ENCODE measurements around the gene MRPS34. TPM values are rescaled to one million over a fixed set of nuclear protein-coding genes. Genes with fewer than 3 reads are reported as not detected.
A peak's percentile ranks its signal among the peaks of the same experiment; 100 is the strongest.

The MRPS34 gene
- total and polyA plus RNA-seq, 9 donors: 31.8 to 79.4 (median 53.6) TPM

DNA sequence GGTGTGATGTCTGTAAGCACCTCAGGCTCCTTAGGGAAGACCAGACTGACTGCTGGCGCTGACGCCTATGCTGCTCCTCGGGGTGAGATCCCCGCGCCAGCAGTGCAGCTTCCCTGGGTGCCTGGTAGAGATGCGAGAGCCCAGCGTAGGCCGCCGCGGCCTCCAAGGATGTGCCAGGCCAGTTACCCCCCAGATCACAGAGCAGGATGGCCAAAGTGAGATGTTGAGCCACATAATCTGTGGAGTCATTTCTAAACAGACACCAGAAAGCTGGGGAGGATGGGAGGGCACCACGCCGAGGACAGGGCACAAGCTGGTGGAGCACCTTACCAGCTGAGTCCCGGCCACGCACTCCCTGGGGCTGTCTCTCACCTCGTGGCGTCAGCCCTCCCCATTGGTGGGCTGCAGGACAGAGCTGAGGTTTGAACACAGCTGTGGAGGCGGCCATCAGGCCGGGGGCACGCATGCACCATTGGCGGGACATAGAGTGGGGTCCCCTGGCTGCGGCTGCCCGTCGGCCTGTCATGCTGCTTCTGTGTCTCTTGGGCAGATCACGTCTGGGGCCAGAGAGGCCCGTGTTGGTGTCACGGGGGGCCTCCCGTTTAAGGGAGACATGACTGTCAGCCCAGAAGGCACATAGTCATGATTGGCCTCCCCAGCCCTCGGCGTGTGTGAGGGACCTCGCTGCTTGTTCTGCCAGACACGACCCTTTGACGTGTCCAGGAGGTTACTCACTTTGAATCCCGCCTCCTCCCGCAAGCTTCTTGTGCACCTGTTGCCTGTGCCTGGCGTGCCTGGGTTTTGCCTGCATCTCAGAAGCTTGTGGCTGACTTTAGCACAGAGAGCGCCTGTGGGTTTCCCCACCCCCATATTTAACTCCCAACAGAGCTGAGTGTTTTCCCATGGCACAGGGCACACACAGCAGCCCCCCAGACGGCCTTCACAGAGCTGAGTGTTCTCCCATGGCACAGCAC is 45.0 kb downstream of the MRPS34 start:
- Histone ChIP-seq H3K4me3 (no peak overlapping the region), H3K27me3 (no peaks in the 10 kb centered on the region), H3K4me1 (ENCODE audit: insufficient read depth) (peaks cover under 1% of the 10 kb centered on the region), H3K9me3 (no peaks in the 10 kb centered on the region), H3K27ac (no peak overlapping the region), H3K36me3 (no peaks in the 10 kb centered on the region)
- no peak for DNase-seq
- 89 to 90% (median 89%) methylated on average over 37 of the region's 37 CpGs for WGBS, 3 donors
- intact Hi-C loops (cut with DNase I): no loop called here
- TF ChIP-seq EP300 (IDR thresholded peaks at IDR 0.05): no peak

DNA sequence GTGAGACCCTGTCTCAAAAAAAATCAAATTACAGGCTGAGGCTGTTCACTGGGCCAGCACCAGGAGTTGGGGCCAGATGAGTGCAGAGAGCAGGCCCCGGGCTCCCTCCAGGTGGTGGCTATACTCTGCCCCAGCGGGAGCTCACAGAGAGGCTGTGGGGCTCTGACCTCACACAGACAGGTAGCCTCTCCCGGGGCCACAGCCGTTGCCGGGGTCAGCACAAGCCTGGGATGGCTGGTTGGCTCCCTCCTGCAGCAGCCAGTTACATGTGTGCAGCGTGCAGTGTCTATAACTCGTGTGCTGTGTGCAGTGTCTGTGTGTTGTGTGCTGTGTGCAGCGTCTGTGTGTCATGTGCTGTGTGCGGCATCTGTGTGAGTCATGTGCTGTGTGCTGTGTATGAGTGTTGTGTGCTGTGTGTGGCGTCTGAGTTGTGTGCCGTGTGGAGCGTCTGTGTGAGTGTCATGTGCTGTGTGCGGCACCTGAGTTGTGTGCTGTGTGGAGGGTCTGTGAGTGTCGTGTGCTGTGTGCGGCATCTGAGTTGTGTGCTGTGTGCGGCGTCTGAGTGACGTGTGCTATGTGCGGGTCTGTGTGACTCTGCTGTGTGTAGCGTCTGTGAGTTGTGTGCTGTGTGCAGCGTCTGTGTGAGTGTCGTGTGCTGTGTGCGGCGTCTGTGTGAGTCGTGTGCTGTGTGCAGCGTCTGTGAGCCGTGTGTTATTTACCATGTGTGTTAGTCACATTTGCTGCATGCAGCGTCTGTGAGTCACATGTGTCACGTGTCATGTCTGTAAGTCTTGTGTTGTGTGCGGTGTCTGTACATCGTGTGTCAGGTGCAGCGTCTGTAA is 46.1 kb downstream of the MRPS34 start:
- no peaks in the 10 kb centered on the region for H3K9me3 ChIP-seq
- no peaks in the 10 kb centered on the region for H3K27me3 ChIP-seq
- WGBS, 3 donors: 91 to 92% (median 91%) methylated on average over 32 of the region's 32 CpGs
- H3K36me3 ChIP-seq: no peaks in the 10 kb centered on the region
- no peak for DNase-seq
- H3K27ac ChIP-seq: no peak overlapping the region
- TF ChIP-seq, protein P1, sequence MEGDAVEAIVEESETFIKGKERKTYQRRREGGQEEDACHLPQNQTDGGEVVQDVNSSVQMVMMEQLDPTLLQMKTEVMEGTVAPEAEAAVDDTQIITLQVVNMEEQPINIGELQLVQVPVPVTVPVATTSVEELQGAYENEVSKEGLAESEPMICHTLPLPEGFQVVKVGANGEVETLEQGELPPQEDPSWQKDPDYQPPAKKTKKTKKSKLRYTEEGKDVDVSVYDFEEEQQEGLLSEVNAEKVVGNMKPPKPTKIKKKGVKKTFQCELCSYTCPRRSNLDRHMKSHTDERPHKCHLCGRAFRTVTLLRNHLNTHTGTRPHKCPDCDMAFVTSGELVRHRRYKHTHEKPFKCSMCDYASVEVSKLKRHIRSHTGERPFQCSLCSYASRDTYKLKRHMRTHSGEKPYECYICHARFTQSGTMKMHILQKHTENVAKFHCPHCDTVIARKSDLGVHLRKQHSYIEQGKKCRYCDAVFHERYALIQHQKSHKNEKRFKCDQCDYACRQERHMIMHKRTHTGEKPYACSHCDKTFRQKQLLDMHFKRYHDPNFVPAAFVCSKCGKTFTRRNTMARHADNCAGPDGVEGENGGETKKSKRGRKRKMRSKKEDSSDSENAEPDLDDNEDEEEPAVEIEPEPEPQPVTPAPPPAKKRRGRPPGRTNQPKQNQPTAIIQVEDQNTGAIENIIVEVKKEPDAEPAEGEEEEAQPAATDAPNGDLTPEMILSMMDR (IDR thresholded peaks at IDR 0.05): no peak
- TF ChIP-seq POLR2A (IDR thresholded peaks at IDR 0.05): no peak
- TF ChIP-seq EP300 (IDR thresholded peaks at IDR 0.05): no peak
- intact Hi-C loops (cut with DNase I): no loop called here
- no peak overlapping the region for H3K4me3 ChIP-seq
- H3K4me1 ChIP-seq (ENCODE audit: insufficient read depth): peaks cover 1% of the 10 kb centered on the region

DNA sequence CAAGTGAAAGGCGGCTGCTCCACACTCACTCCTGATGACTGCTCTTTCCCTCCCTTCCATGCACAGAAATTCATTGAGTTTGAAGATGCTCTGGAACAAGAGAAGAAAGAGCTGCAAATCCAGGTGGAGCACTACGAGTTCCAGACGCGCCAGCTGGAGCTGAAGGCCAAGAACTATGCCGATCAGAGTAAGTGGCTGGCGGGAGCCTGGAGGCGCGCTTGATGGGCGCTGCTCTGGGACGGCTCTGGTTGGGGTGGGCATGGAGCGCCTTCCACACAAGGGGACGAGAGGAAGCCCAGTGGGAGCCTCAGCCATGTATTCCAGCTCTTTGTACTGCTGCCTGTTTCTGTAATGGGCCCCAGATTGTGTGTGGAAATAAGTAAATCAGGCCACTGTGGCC is 48.4 kb downstream of the MRPS34 start:
- Histone ChIP-seq H3K27me3 (no peaks in the 10 kb centered on the region), H3K4me3 (no peak overlapping the region), H3K9me3 (no peaks in the 10 kb centered on the region), H3K36me3 (no peaks in the 10 kb centered on the region), H3K27ac (no peak overlapping the region), H3K4me1 (ENCODE audit: insufficient read depth) (peaks cover 2% of the 10 kb centered on the region)
- intact Hi-C loops (cut with DNase I): no loop called here
- 88 to 92% (median 91%) methylated on average over 12 of the region's 12 CpGs for WGBS, 3 donors
- no peak for DNase-seq
- no peak for TF ChIP-seq EP300 (IDR thresholded peaks at IDR 0.05)
- TF ChIP-seq, protein P1 (IDR thresholded peaks at IDR 0.05): no peak
- no peak for TF ChIP-seq POLR2A (IDR thresholded peaks at IDR 0.05)

DNA sequence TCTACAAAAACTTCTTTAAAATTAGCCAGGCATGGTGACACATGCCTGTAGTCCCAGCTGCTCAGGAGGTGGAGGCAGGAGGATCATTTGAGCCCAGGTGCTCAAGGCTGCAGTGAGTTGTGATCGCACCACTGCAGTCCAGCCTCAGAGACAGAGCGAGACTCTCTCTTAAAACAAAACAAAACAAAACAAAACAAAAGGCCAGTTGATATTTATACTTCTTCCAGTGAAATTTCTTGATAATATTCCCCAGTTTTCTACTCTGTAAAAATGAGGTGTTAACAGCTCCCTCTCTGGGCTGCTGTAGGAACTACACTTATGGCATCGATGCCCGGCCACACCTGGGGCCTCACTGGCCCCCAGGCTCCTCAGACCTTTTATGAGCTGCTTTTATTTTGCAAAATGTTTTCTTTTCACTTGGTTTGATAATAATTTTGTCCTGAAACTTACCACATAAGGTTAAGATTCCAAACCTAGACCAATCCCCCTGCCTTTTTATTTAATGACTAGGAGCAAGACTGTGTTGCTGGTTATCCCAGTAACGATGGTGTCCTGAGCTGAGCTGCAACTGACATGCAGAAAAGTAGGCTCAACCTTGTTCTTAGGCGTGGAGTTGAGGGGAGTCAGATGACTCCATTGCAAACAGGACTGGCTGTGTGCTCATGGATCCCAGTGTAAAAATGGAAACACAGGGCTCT is 49.3 kb downstream of the MRPS34 start:
- Histone ChIP-seq H3K4me3 (no peak overlapping the region), H3K9me3 (no peaks in the 10 kb centered on the region), H3K27me3 (no peaks in the 10 kb centered on the region), H3K36me3 (no peaks in the 10 kb centered on the region), H3K4me1 (ENCODE audit: insufficient read depth) (peaks cover 2% of the 10 kb centered on the region), H3K27ac (no peak overlapping the region)
- 28 to 43% (median 29%) methylated on average over 6 of the region's 6 CpGs for WGBS, 3 donors
- TF ChIP-seq, protein P1 (IDR thresholded peaks at IDR 0.05): peak in 1 of 3 donors; percentile 31
- TF ChIP-seq EP300 (IDR thresholded peaks at IDR 0.05) (no peak), POLR2A (IDR thresholded peaks at IDR 0.05) (no peak)
- DNase-seq: no peak
- intact Hi-C loops (cut with DNase I): no loop called here

Small RNAs within 50 kb of the gene (microRNA-seq; reads per million reads assigned to microRNA genes)
- 0 to 0.47 (median 0) reads per million in 3 donors for gene MIR3177

Small RNAs within 50 kb of the gene (small RNA-seq; reads per million reads assigned to genes)
- not detected for gene MIR3177

Other genes starting within 250 kb of the MRPS34 start
- 10 to 100 TPM in 6 of 7 donors, 1 to 10 TPM in 1; 9.2 to 23.7 (median 13.8) TPM for gene TMEM204, start 239.5 kb downstream of the MRPS34 start, total RNA-seq
- gene TMEM204, start 239.5 kb downstream of the MRPS34 start, polyA plus RNA-seq: 10 to 100 TPM in 1 of 2 donors, 1 to 10 TPM in 1; 6.5 to 35.5 TPM
- 10 to 100 TPM; 20.7 to 43.1 (median 30.5) TPM for gene IFT140, start 161.1 kb downstream of the MRPS34 start, total RNA-seq
- 10 to 100 TPM in 1 of 2 donors, 1 to 10 TPM in 1; 8.8 to 20.3 TPM for gene IFT140, start 161.1 kb downstream of the MRPS34 start, polyA plus RNA-seq
- 10 to 100 TPM in 5 of 7 donors, 1 to 10 TPM in 2; 7.4 to 21.0 (median 20.2) TPM for gene CRAMP1, start 160.8 kb downstream of the MRPS34 start, total RNA-seq
- gene CRAMP1, start 160.8 kb downstream of the MRPS34 start, polyA plus RNA-seq: 10 to 100 TPM in 1 of 2 donors, 1 to 10 TPM in 1; 6.9 to 11.2 TPM
- 10 to 100 TPM; 14.4 to 51.8 (median 44.1) TPM for gene JPT2, start 94.9 kb downstream of the MRPS34 start, total RNA-seq
- gene JPT2, start 94.9 kb downstream of the MRPS34 start, polyA plus RNA-seq: 10 to 100 TPM; 22.3 to 44.9 TPM
- 100 to 1,000 TPM in 1 of 7 donors, 10 to 100 TPM in 6; 50.3 to 117 (median 75.5) TPM for gene MAPK8IP3, start 66.9 kb downstream of the MRPS34 start, total RNA-seq
- gene MAPK8IP3, start 66.9 kb downstream of the MRPS34 start, polyA plus RNA-seq: 10 to 100 TPM in 1 of 2 donors, 1 to 10 TPM in 1; 7.0 to 60.8 TPM
- gene NME3, start 1.6 kb downstream of the MRPS34 start, total RNA-seq: 100 to 1,000 TPM in 1 of 7 donors, 10 to 100 TPM in 6; 68.6 to 129 (median 86.8) TPM
- gene NME3, start 1.6 kb downstream of the MRPS34 start, polyA plus RNA-seq: 100 to 1,000 TPM in 1 of 2 donors, not detected in 1; 128 TPM
- gene EME2, start 324 bp downstream of the MRPS34 start, total RNA-seq: 10 to 100 TPM in 6 of 7 donors, 1 to 10 TPM in 1; 6.2 to 19.2 (median 16.1) TPM
- gene EME2, start 324 bp downstream of the MRPS34 start, polyA plus RNA-seq: 1 to 10 TPM in 1 of 2 donors, under 1 TPM in 1; 0.83 to 4.6 TPM
- gene SPSB3, start 9.4 kb upstream of the MRPS34 start, total RNA-seq: 10 to 100 TPM; 34.9 to 98.5 (median 57.6) TPM
- 100 to 1,000 TPM in 1 of 2 donors, 1 to 10 TPM in 1; 2.4 to 138 TPM for gene SPSB3, start 9.4 kb upstream of the MRPS34 start, polyA plus RNA-seq
- 10 to 100 TPM; 42.8 to 72.0 (median 52.3) TPM for gene NUBP2, start 9.8 kb upstream of the MRPS34 start, total RNA-seq
- 10 to 100 TPM in 1 of 2 donors, under 1 TPM in 1; 0.50 to 76.5 TPM for gene NUBP2, start 9.8 kb upstream of the MRPS34 start, polyA plus RNA-seq
- gene IGFALS, start 20.6 kb upstream of the MRPS34 start, total RNA-seq: 1 to 10 TPM in 2 of 7 donors, under 1 TPM in 5; 0.20 to 1.8 (median 0.47) TPM
- under 1 TPM in 1 of 2 donors, not detected in 1; 0.63 TPM for gene IGFALS, start 20.6 kb upstream of the MRPS34 start, polyA plus RNA-seq
- 10 to 100 TPM; 22.8 to 70.2 (median 37.0) TPM for gene HAGH, start 53.7 kb upstream of the MRPS34 start, total RNA-seq
- gene HAGH, start 53.7 kb upstream of the MRPS34 start, polyA plus RNA-seq: 10 to 100 TPM in 1 of 2 donors, 1 to 10 TPM in 1; 7.7 to 38.2 TPM
- gene FAHD1, start 54.1 kb upstream of the MRPS34 start, total RNA-seq: 10 to 100 TPM; 11.0 to 22.1 (median 16.8) TPM
- gene FAHD1, start 54.1 kb upstream of the MRPS34 start, polyA plus RNA-seq: 10 to 100 TPM; 11.0 to 14.0 TPM
- gene MEIOB, start 99.0 kb upstream of the MRPS34 start, total RNA-seq: under 1 TPM in 2 of 7 donors, not detected in 5; 0.23 to 0.24 TPM
- gene MEIOB, start 99.0 kb upstream of the MRPS34 start, polyA plus RNA-seq: under 1 TPM; 0.24 to 0.27 TPM
- 1 to 10 TPM in 1 of 7 donors, under 1 TPM in 1, not detected in 5; 0.69 to 1.8 TPM for gene HS3ST6, start 145.3 kb upstream of the MRPS34 start, total RNA-seq
- not detected for gene HS3ST6, start 145.3 kb upstream of the MRPS34 start, polyA plus RNA-seq
- 10 to 100 TPM; 12.2 to 27.5 (median 21.9) TPM for gene MSRB1, start 170.1 kb upstream of the MRPS34 start, total RNA-seq
- gene MSRB1, start 170.1 kb upstream of the MRPS34 start, polyA plus RNA-seq: 10 to 100 TPM in 1 of 2 donors, 1 to 10 TPM in 1; 6.7 to 31.1 TPM
- gene RPL3L, start 181.6 kb upstream of the MRPS34 start, total RNA-seq: not detected
- gene RPL3L, start 181.6 kb upstream of the MRPS34 start, polyA plus RNA-seq: not detected
- 100 to 1,000 TPM in 3 of 7 donors, 10 to 100 TPM in 4; 81.5 to 133 (median 95.4) TPM for gene NDUFB10, start 186.4 kb upstream of the MRPS34 start, total RNA-seq
- 100 to 1,000 TPM; 152 to 176 TPM for gene NDUFB10, start 186.4 kb upstream of the MRPS34 start, polyA plus RNA-seq
- 1,000 to 10,000 TPM; 2,694 to 4,021 (median 3,788) TPM for gene RPS2, start 191.7 kb upstream of the MRPS34 start, total RNA-seq
- gene RPS2, start 191.7 kb upstream of the MRPS34 start, polyA plus RNA-seq: 1,000 to 10,000 TPM; 1,606 to 4,743 TPM
- under 1 TPM in 1 of 7 donors, not detected in 6; 0.32 TPM for gene RNF151, start 193.7 kb upstream of the MRPS34 start, total RNA-seq
- gene RNF151, start 193.7 kb upstream of the MRPS34 start, polyA plus RNA-seq: not detected
- gene TBL3, start 198.9 kb upstream of the MRPS34 start, total RNA-seq: 10 to 100 TPM; 28.9 to 48.0 (median 31.0) TPM
- 10 to 100 TPM in 1 of 2 donors, 1 to 10 TPM in 1; 2.1 to 40.6 TPM for gene TBL3, start 198.9 kb upstream of the MRPS34 start, polyA plus RNA-seq
- 1 to 10 TPM in 1 of 7 donors, under 1 TPM in 3, not detected in 3; 0.36 to 1.3 (median 0.66) TPM for gene NOXO1, start 208.3 kb upstream of the MRPS34 start, total RNA-seq
- under 1 TPM in 1 of 2 donors, not detected in 1; 0.48 TPM for gene NOXO1, start 208.3 kb upstream of the MRPS34 start, polyA plus RNA-seq
- 10 to 100 TPM; 10.6 to 18.5 (median 14.0) TPM for gene GFER, start 211.1 kb upstream of the MRPS34 start, total RNA-seq
- 10 to 100 TPM in 1 of 2 donors, 1 to 10 TPM in 1; 6.1 to 16.8 TPM for gene GFER, start 211.1 kb upstream of the MRPS34 start, polyA plus RNA-seq
- gene SYNGR3, start 216.8 kb upstream of the MRPS34 start, total RNA-seq: 1 to 10 TPM in 4 of 7 donors, under 1 TPM in 3; 0.50 to 4.0 (median 1.1) TPM
- under 1 TPM; 0.42 to 0.75 TPM for gene SYNGR3, start 216.8 kb upstream of the MRPS34 start, polyA plus RNA-seq
- gene ZNF598, start 236.7 kb upstream of the MRPS34 start, total RNA-seq: 10 to 100 TPM; 25.8 to 44.5 (median 30.3) TPM
- 10 to 100 TPM in 1 of 2 donors, under 1 TPM in 1; 0.95 to 26.7 TPM for gene ZNF598, start 236.7 kb upstream of the MRPS34 start, polyA plus RNA-seq
- 1 to 10 TPM in 1 of 7 donors, under 1 TPM in 2, not detected in 4; 0.46 to 1.1 (median 0.78) TPM for gene NPW, start 246.7 kb upstream of the MRPS34 start, total RNA-seq
- gene NPW, start 246.7 kb upstream of the MRPS34 start, polyA plus RNA-seq: under 1 TPM in 1 of 2 donors, not detected in 1; 0.17 TPM